T-cell (primary cell): ENCODE results near the gene GJB4. TPM values are rescaled to one million over a fixed set of nuclear protein-coding genes. Genes with fewer than 3 reads are reported as not detected.
"Not testable (repeated sequence)": the region's sequence is repeated elsewhere in the genome, so short reads cannot be mapped to it uniquely, and the experiment has no call there.

Experiments used
- ATAC-seq, 4 experiments: fragments of 200-7000 bp in 3 of 4; fragments of 150-1000 bp in 1 of 4; cut with Tn5 transposase; replicated peaks in 1 of 4; 1 replicate in 3 of 4; 2 replicates in 1 of 4; pipeline ENCODE4 v1.10.0; 2021; ENCODE audit warnings: moderate library complexity in 3 of 4, mild to moderate bottlenecking in 2 of 4, moderate number of reproducible peaks in 1 of 4
- CTCF ChIA-PET, 2 donors: fragments of 300-600 bp; sonication (Branson Sonifier 250); formaldehyde crosslinking; loops; one replicate each; lab custom pipeline; 2022; ENCODE audit warnings: antibody characterized with exemption in 2 of 2; lab: Charles Lee
- POLR2A ChIA-PET, 2 donors: fragments of 300-600 bp; sonication (Branson Sonifier 250); formaldehyde crosslinking; loops; one replicate each; lab custom pipeline; 2022; ENCODE audit warnings: antibody characterized with exemption in 2 of 2; lab: Charles Lee
- DNase-seq, 35 experiments: peaks; one replicate each; pipeline versions ENCODE4 v3.0.0 to v3.0.0-alpha.2; 2013 to 2023
- H3K27ac ChIP-seq: one replicate; pipeline ENCODE4 v1.5.1; 2013; ENCODE audit warnings: low read length
- H3K27me3 ChIP-seq, 2 experiments: replicated peaks in 1 of 2; 1 replicate in 1 of 2; 2 replicates in 1 of 2; pipeline versions ENCODE4 v1.6.1 to v1.7.0; 2013; ENCODE audit warnings: low read length in 1 of 2, mixed read lengths in 1 of 2; ENCODE audit not compliant: control insufficient read depth in 2 of 2, insufficient read depth in 2 of 2; ENCODE audit errors: extremely low read depth in 1 of 2
- H3K36me3 ChIP-seq, 2 donors: 1 replicate in 1 of 2; 2 replicates in 1 of 2; pipeline versions ENCODE4 v1.6.1 to v1.7.0; 2013; ENCODE audit warnings: low read length in 1 of 2; ENCODE audit not compliant: control insufficient read depth in 2 of 2, insufficient read depth in 1 of 2; ENCODE audit errors: extremely low read depth in 1 of 2
- H3K4me1 ChIP-seq, 2 experiments: 1 replicate in 1 of 2; 2 replicates in 1 of 2; pipeline versions ENCODE4 v1.6.1 to v1.7.0; 2013; ENCODE audit warnings: low read length in 2 of 2, mixed read lengths in 1 of 2; ENCODE audit not compliant: insufficient read depth in 2 of 2, control insufficient read depth in 1 of 2; ENCODE audit errors: extremely low read depth in 1 of 2
- H3K4me3 ChIP-seq, 2 donors: 1 replicate in 1 of 2; 2 replicates in 1 of 2; pipeline versions ENCODE4 v1.5.1 to v1.7.0; 2013; ENCODE audit warnings: mild to moderate bottlenecking in 2 of 2, low read length in 1 of 2, moderate library complexity in 1 of 2; ENCODE audit not compliant: control insufficient read depth in 1 of 2; ENCODE audit errors: extremely low read depth in 1 of 2
- H3K9me3 ChIP-seq: 2 replicates; pipeline ENCODE4 v1.7.0; 2013
- H3K27ac Mint-ChIP-seq, 2 donors: one replicate each; pipeline ENCODE4 v1.8.0; 2020 to 2021; ENCODE audit warnings: mild to moderate bottlenecking in 2 of 2, mixed read lengths in 2 of 2
- H3K27me3 Mint-ChIP-seq, 2 donors: one replicate each; pipeline ENCODE4 v1.8.0; 2021 to 2022; ENCODE audit warnings: mixed read lengths in 2 of 2
- H3K36me3 Mint-ChIP-seq: one replicate; pipeline ENCODE4 v1.8.0; 2021; ENCODE audit warnings: mixed read lengths
- H3K4me1 Mint-ChIP-seq, 3 donors: one replicate each; pipeline ENCODE4 v1.8.0; 2020 to 2022; ENCODE audit warnings: mixed read lengths in 3 of 3, mild to moderate bottlenecking in 1 of 3
- H3K4me3 Mint-ChIP-seq, 3 donors: one replicate each; pipeline ENCODE4 v1.8.0; 2020 to 2022; ENCODE audit warnings: mild to moderate bottlenecking in 3 of 3, mixed read lengths in 3 of 3, moderate library complexity in 3 of 3
- H3K9me3 Mint-ChIP-seq, 3 donors: one replicate each; pipeline ENCODE4 v1.8.0; 2020 to 2022; ENCODE audit warnings: mixed read lengths in 3 of 3
- WGBS: methylation state at CpG from one replicate; pipeline ENCODE4 v1.1.5; 2013; ENCODE audit warnings: missing lambda C conversion rate; ENCODE audit not compliant: insufficient coverage; 5-methylcytosine and 5-hydroxymethylcytosine counted together
- total RNA-seq, 35 experiments: library from RNA in 6 of 35; stranded (reverse) in 6 of 35; fragments of 120-200 nt in 1 of 35; gene quantifications; one replicate each; pipeline versions ENCODE4 v1.2.1 to v1.2.4 and lab custom pipeline; 2013 to 2026

Gene GJB4
- total RNA-seq, 5 donors from 2014 or later (not counting 1 experiment from before 2014, with no cell fraction given) = not detected

DNA sequence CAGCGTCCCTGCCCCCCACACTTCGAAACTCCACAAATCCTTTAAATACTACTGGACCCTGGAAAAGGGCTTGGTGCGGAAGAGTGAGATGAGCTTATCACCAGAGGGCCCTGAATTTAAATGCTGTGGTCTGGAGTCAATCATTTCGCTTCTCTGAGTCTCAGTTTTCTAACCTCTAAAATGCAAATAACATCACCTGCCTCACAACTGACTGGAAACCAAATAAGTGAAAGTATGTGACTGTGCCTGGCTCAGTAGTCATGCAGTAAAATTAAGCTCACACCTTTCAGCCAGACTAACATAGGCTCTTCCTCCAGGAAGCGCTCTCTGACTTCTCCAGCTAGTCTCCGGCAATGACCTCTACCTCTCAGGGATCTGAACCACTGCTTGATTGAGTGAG, 37.5 kb downstream of the GJB4 start:
- WGBS = 94% methylated on average over 2 of the region's 6 CpGs
- Mint-ChIP-seq H3K4me1 (peaks cover 5 to 6% (median 6%) of the 10 kb centered on the region in 3 donors), H3K36me3 (no peaks in the 10 kb centered on the region), H3K4me3 (no peak overlapping the region), H3K9me3 (no peaks in the 10 kb centered on the region), H3K27me3 (peaks cover 6 to 8% of the 10 kb centered on the region in 2 donors), H3K27ac (no peak overlapping the region)
- Histone ChIP-seq H3K9me3 (no peaks in the 10 kb centered on the region), H3K4me3 (no peak overlapping the region), H3K27ac (no peak overlapping the region), H3K36me3 (no peaks in the 10 kb centered on the region), H3K4me1 (peaks cover 0 to 9% of the 10 kb centered on the region in 2 experiments), H3K27me3 (peaks cover 0 to 25% of the 10 kb centered on the region in 2 experiments)
- CTCF ChIA-PET = no interaction called here
- DNase-seq = no peak
- ATAC-seq = no peak
- POLR2A ChIA-PET = no interaction called here

GRCh38 chr1:34800214-34800613, 40.7 kb downstream of the GJB4 start:
- H3K9me3 Mint-ChIP-seq = peaks cover 0 to 9% (median 4%) of the 10 kb centered on the region in 3 donors
- H3K9me3 ChIP-seq = no peaks in the 10 kb centered on the region
- H3K27ac ChIP-seq = no peak overlapping the region
- ATAC-seq (no peak), DNase-seq (no peak)
- no peak overlapping the region for H3K4me3 ChIP-seq
- no peak overlapping the region for H3K4me3 Mint-ChIP-seq
- H3K27ac Mint-ChIP-seq = no peak overlapping the region
- no peaks in the 10 kb centered on the region for H3K4me1 ChIP-seq
- H3K4me1 Mint-ChIP-seq = no peaks in the 10 kb centered on the region
- CTCF ChIA-PET = no interaction called here
- peaks cover 8% of the 10 kb centered on the region for H3K36me3 Mint-ChIP-seq
- POLR2A ChIA-PET = no interaction called here
- H3K27me3 Mint-ChIP-seq = no peaks in the 10 kb centered on the region
- H3K36me3 ChIP-seq = no peaks in the 10 kb centered on the region
- no peaks in the 10 kb centered on the region for H3K27me3 ChIP-seq
- WGBS = 17% methylated on average over 1 of the region's 6 CpGs

DNA sequence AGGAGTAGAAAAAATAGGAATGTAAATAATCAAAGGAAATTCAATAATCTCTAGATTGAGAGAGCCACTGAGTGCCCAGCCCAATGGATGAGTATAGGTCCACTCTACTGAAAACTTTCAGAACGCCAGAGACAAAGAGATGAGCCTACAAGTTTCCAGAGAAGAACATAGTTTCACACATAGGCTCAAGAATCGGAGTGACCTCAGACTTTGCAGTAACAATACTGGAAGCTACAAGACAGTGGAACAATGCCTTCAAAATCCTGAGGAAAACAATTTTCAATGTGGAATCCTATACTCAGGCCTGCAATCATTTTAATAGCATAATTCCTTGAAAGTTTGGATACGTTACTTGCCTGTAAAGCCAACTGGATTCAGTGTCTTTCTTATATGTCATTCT, 44.2 kb downstream of the GJB4 start:
- Histone ChIP-seq H3K36me3 (no peaks in the 10 kb centered on the region), H3K27ac (no peak overlapping the region), H3K4me3 (no peak overlapping the region), H3K9me3 (no peaks in the 10 kb centered on the region), H3K27me3 (no peaks in the 10 kb centered on the region), H3K4me1 (no peaks in the 10 kb centered on the region)
- peaks cover 14% of the 10 kb centered on the region for H3K36me3 Mint-ChIP-seq
- no peak overlapping the region for H3K27ac Mint-ChIP-seq
- CTCF ChIA-PET = no interaction called here
- H3K4me3 Mint-ChIP-seq = no peak overlapping the region
- no peaks in the 10 kb centered on the region for H3K4me1 Mint-ChIP-seq
- peaks cover 0 to 9% (median 4%) of the 10 kb centered on the region in 3 donors for H3K9me3 Mint-ChIP-seq
- POLR2A ChIA-PET = no interaction called here
- DNase-seq (no peak), ATAC-seq (no peak)
- H3K27me3 Mint-ChIP-seq = no peaks in the 10 kb centered on the region
- 100% methylated on average over 2 of the region's 3 CpGs for WGBS

DNA sequence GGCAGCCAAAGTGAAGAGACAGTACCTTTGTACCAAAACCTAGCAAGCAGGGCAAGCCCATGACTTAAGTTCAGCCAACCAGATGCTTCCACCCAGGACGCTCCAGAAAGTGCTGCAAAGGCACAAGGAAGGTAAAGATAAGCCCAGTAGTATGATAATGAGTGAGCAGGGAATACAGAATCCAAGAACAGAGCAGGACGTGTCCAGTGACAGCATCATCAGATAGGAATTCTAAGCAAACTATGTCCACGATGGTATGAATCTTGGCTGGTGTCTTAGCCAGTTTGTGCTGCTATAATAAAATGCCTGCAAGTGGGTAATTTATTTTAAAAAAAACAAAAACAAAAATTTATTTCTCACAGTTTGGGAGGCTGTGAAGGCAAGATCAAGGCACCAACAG, 46.9 kb downstream of the GJB4 start:
- Mint-ChIP-seq H3K4me1 (peaks cover 0 to 6% (median 0%) of the 10 kb centered on the region in 3 donors), H3K36me3 (peaks cover 25% of the 10 kb centered on the region), H3K4me3 (no peak overlapping the region), H3K27ac (no peak overlapping the region), H3K27me3 (no peaks in the 10 kb centered on the region), H3K9me3 (peaks cover 4 to 14% (median 6%) of the 10 kb centered on the region in 3 donors)
- CTCF ChIA-PET = no interaction called here
- POLR2A ChIA-PET = no interaction called here
- ATAC-seq (no peak), DNase-seq (no peak)
- H3K4me3 ChIP-seq = no peak overlapping the region
- no peaks in the 10 kb centered on the region for H3K4me1 ChIP-seq
- no peaks in the 10 kb centered on the region for H3K36me3 ChIP-seq
- H3K9me3 ChIP-seq = no peaks in the 10 kb centered on the region
- 54% methylated on average over 2 of the region's 3 CpGs for WGBS
- H3K27ac ChIP-seq = no peak overlapping the region
- H3K27me3 ChIP-seq = no peaks in the 10 kb centered on the region

DNA sequence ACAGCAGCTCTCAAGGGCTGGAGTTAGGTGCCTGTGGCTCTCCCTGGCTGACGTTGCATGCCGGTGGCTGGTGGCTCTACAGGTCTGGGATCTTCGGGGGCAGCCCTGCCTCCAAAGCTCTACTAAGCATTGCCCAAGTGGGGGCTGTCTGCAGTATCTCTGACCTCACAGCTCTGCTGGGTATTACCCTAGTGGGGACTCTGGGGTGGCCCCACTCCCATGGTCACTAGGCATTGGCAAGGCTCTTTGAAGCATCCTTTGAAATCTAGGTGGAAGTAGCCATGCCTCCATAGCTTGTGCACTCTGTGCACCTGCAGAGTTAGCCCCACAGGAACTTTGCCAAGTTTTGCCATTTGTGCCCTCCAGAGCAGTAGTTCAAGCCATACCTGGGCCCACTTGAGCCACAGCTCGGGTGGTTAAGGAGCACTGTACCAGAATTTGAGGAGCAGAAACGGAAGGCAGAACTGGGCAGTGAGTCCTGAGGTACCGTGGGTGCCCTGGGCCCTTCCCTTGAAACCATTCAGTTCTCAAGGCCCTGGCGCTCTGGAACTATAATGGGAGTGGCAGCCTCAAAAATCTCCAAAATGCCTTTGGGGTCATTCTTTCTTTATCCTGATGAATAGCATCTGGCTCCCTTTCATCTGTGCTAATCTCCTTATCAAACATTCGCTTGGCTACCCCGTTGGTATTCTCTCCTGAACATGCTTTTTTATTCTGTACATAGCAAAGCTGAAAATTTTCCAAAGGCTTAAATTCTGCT, 48.7 kb downstream of the GJB4 start:
- Mint-ChIP-seq H3K27ac (no peak overlapping the region), H3K36me3 (peaks cover 22% of the 10 kb centered on the region), H3K4me1 (peaks cover 0 to 6% (median 0%) of the 10 kb centered on the region in 3 donors), H3K27me3 (no peaks in the 10 kb centered on the region), H3K9me3 (peaks cover 4 to 13% (median 6%) of the 10 kb centered on the region in 3 donors), H3K4me3 (no peak overlapping the region)
- ChIA-PET CTCF (no interaction called here), POLR2A (no interaction called here)
- H3K4me3 ChIP-seq = no peak overlapping the region
- no peak for ATAC-seq
- no peaks in the 10 kb centered on the region for H3K9me3 ChIP-seq
- no peaks in the 10 kb centered on the region for H3K36me3 ChIP-seq
- no peak for DNase-seq
- no peak overlapping the region for H3K27ac ChIP-seq
- H3K27me3 ChIP-seq = no peaks in the 10 kb centered on the region
- WGBS = 88% methylated on average over 8 of the region's 9 CpGs
- no peaks in the 10 kb centered on the region for H3K4me1 ChIP-seq

GRCh38 chr1:34810781-34811180, 51.2 kb downstream of the GJB4 start:
- POLR2A ChIA-PET, H3K4me3 ChIP-seq, H3K9me3 Mint-ChIP-seq, H3K4me3 Mint-ChIP-seq, H3K27me3 Mint-ChIP-seq, H3K36me3 ChIP-seq, CTCF ChIA-PET, H3K27ac Mint-ChIP-seq, H3K4me1 Mint-ChIP-seq, H3K9me3 ChIP-seq, DNase-seq, H3K4me1 ChIP-seq, H3K27me3 ChIP-seq, H3K27ac ChIP-seq, ATAC-seq: not testable (repeated sequence)
- H3K36me3 Mint-ChIP-seq = peaks cover 25% of the 10 kb centered on the region
- no CpG with 5 or more reads among the region's 3 CpGs for WGBS
